K562 (cell line): Measurements from ENCODE around the gene PEAR1. TPM values are rescaled to one million over a fixed set of nuclear protein-coding genes. Genes with fewer than 3 reads are reported as not detected.

Experiments
- AFF4 ChIP-seq: sonication (generic); formaldehyde crosslinking; IDR thresholded peaks from 2 replicates; pipeline ENCODE4 v1.8.0; 2023; ENCODE audit warnings: mild to moderate bottlenecking, missing genetic modification reagents
- E2F4 ChIP-seq: sonication (generic); formaldehyde crosslinking; IDR thresholded peaks from 2 replicates; pipeline ENCODE4 v1.8.0; 2022; ENCODE audit warnings: mild to moderate bottlenecking, low read depth, missing genetic modification reagents
- ELF4 ChIP-seq: fragments of 450-650 bp; formaldehyde crosslinking; IDR thresholded peaks from 2 replicates; pipeline ENCODE4 v1.4.0; 2022; ENCODE audit warnings: missing genetic modification characterization
- HDAC2 ChIP-seq: fragments of 450-650 bp; IDR thresholded peaks from 2 replicates; pipeline ENCODE4 v1.6.1; 2016; ENCODE audit warnings: mild to moderate bottlenecking
- HLTF ChIP-seq: fragments of 450-650 bp; IDR thresholded peaks from 2 replicates; pipeline ENCODE4 v1.6.1; 2016
- HMG20B ChIP-seq: fragments of 250-450 bp; sonication (Bioruptor Pico); IDR thresholded peaks from 2 replicates; pipeline ENCODE4 v1.5.0; 2021; ENCODE audit warnings: mild to moderate bottlenecking
- SAFB ChIP-seq: fragments of 200-400 bp; formaldehyde crosslinking; IDR thresholded peaks from 2 replicates; pipeline ENCODE4 v1.6.1; 2017; ENCODE audit warnings: low read depth, low read length, borderline replicate concordance
- SIX5 ChIP-seq, 2 experiments: IDR thresholded peaks; 2 replicates each; pipeline ENCODE4 v1.6.1; 2011; ENCODE audit warnings: low read length in 2 of 2, borderline replicate concordance in 1 of 2, low read depth in 1 of 2, mild to moderate bottlenecking in 1 of 2, moderate library complexity in 1 of 2; ENCODE audit not compliant: insufficient read depth in 1 of 2
- SLC30A9 ChIP-seq: fragments of 250-450 bp; sonication (Bioruptor Pico); IDR thresholded peaks from 2 replicates; pipeline ENCODE4 v1.8.0; 2022; ENCODE audit warnings: mild to moderate bottlenecking, moderate library complexity
- SREBF2 ChIP-seq: sonication (generic); formaldehyde crosslinking; IDR thresholded peaks from 2 replicates; pipeline ENCODE4 v1.4.0; 2020; ENCODE audit warnings: mild to moderate bottlenecking, missing genetic modification reagents
- TEAD4 ChIP-seq, 2 experiments: sonication (generic) in 1 of 2; formaldehyde crosslinking in 1 of 2; IDR thresholded peaks; 2 replicates each; pipeline versions ENCODE4 v1.6.1 to v1.8.0; 2012 to 2022; ENCODE audit warnings: borderline replicate concordance in 1 of 2, inconsistent platforms in 1 of 2, low read length in 1 of 2, mild to moderate bottlenecking in 1 of 2, missing genetic modification reagents in 1 of 2
- XRCC5 ChIP-seq: fragments of 200-400 bp; formaldehyde crosslinking; IDR thresholded peaks from 2 replicates; pipeline ENCODE4 v1.6.1; 2017; ENCODE audit warnings: low read depth, mild to moderate bottlenecking, low read length
- ZKSCAN8 ChIP-seq: fragments of 200-800 bp; sonication (Bioruptor generic); IDR thresholded peaks from 2 replicates; pipeline ENCODE4 v1.6.1; 2016; ENCODE audit warnings: missing genetic modification characterization, missing compliant biosample characterization
- ZNF143 ChIP-seq: sonication (generic); formaldehyde crosslinking; IDR thresholded peaks from 2 replicates; pipeline ENCODE4 v1.9.0; 2022; ENCODE audit warnings: mild to moderate bottlenecking, missing genetic modification reagents
- ZNF324 ChIP-seq: fragments of 250-450 bp; sonication (Bioruptor Pico); IDR thresholded peaks from 2 replicates; pipeline ENCODE4 v1.4.0; 2020; ENCODE audit warnings: mild to moderate bottlenecking
- ZNF57 ChIP-seq: fragments of 450-650 bp; formaldehyde crosslinking; IDR thresholded peaks from 2 replicates; pipeline ENCODE4 v1.4.0; 2020; ENCODE audit warnings: mild to moderate bottlenecking, moderate library complexity
- ZNF644 ChIP-seq: fragments of 200-800 bp; sonication (Bioruptor generic); IDR thresholded peaks from 2 replicates; pipeline ENCODE4 v1.6.1; 2016; ENCODE audit warnings: low read depth, missing genetic modification characterization, missing compliant biosample characterization
- ZNF778 ChIP-seq: fragments of 450-650 bp; formaldehyde crosslinking; IDR thresholded peaks from 2 replicates; pipeline ENCODE4 v1.4.0; 2020; ENCODE audit warnings: mild to moderate bottlenecking, moderate library complexity
- polyA plus RNA-seq, 8 experiments: library from polyadenylated mRNA; depleted of rRNA in 4 of 8; stranded (reverse) in 5 of 8; unstranded in 3 of 8; fragments of >200 nt; fragmentation: Nextera tagmentation in 2 of 8; fragmentation: Illumina TruSeq in 1 of 8; extraction: Ambion mirVana in 2 of 8; extraction: Trizol in 1 of 8; gene quantifications; 2 replicates each; pipeline versions ENCODE4 v1.2.1 to v1.2.3, GENCODE V29; 2011 to 2014; ENCODE audit warnings: inconsistent platforms in 1 of 8, missing spikeins in 1 of 8
- total RNA-seq, 7 experiments: library from RNA; depleted of rRNA in 6 of 7; stranded (reverse); fragments of >200 nt in 6 of 7; fragmentation: Illumina TruSeq in 2 of 7; extraction: Trizol in 2 of 7; gene quantifications; 2 replicates each; pipeline versions ENCODE4 v1.2.1 to v1.2.3, GENCODE V29; 2011 to 2021; ENCODE audit warnings: low replicate concordance in 1 of 7
- TF ChIP-seq, protein P1 (sequence below): fragments of 250-450 bp; sonication (Bioruptor Pico); IDR thresholded peaks from 2 replicates; pipeline ENCODE4 v1.8.0; 2022; ENCODE audit warnings: moderate library complexity, mild to moderate bottlenecking, inconsistent platforms
- TF ChIP-seq, protein P2 (sequence below): fragments of 450-650 bp; formaldehyde crosslinking; IDR thresholded peaks from 2 replicates; pipeline ENCODE4 v1.4.0; 2020; ENCODE audit warnings: mild to moderate bottlenecking, moderate library complexity

Gene PEAR1
- total and polyA plus RNA-seq, 9 of the 15 experiments (the other 6 are each of a cell fraction or from before 2014, with no cell fraction given): 0.87 to 13.9 (median 6.1) TPM

DNA sequence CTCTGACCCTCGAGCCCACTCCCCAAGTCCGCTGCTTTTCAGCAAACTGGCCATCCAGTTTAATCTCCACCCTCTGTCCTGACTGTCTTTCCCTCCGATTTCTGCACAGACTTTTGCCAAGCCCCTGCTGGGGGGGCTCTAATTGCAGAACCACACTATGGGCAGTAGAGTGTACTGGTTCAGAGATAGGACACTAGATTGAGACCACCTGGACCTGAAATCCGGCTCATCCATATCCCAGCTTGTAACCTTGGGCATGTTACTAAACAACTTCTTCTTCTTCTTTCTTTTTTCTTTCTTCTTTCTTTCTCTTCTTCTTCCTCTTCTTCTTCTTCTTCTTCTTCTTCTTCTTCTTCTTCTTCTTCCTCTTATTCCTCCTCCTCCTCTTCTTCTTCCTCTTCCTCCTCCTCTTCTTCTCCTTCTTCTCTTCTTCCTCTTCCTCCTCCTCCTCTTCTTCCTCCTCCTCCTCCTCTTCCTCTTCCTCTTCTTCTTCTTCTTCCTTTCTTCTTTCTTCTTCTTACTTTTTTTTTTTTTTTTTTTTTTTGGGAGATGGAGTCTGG, 34.6 kb downstream of the PEAR1 start (continued):
- no peak for TF ChIP-seq SAFB
- no peak for TF ChIP-seq HMG20B (CRISPR knock-in tag)
- no peak for TF ChIP-seq SIX5 (IDR thresholded peaks at IDR 0.05; ENCODE audit: borderline replicate concordance in 1 of 2, insufficient read depth in 1 of 2, low read depth in 1 of 2, low read length in 2 of 2)
- TF ChIP-seq HDAC2: no peak
- TF ChIP-seq SREBF2: no peak
- no peak for TF ChIP-seq XRCC5
- TF ChIP-seq, protein P1, sequence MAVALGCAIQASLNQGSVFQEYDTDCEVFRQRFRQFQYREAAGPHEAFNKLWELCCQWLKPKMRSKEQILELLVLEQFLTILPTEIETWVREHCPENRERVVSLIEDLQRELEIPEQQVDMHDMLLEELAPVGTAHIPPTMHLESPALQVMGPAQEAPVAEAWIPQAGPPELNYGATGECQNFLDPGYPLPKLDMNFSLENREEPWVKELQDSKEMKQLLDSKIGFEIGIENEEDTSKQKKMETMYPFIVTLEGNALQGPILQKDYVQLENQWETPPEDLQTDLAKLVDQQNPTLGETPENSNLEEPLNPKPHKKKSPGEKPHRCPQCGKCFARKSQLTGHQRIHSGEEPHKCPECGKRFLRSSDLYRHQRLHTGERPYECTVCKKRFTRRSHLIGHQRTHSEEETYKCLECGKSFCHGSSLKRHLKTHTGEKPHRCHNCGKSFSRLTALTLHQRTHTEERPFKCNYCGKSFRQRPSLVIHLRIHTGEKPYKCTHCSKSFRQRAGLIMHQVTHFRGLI: no peak
- no peak for TF ChIP-seq ZNF644 (tag)
- TF ChIP-seq ELF4 (CRISPR knock-in tag): no peak
- no peak for TF ChIP-seq ZNF778 (CRISPR knock-in tag)
- no peak for TF ChIP-seq E2F4 (CRISPR knock-in tag)
- no peak for TF ChIP-seq ZNF143
- TF ChIP-seq ZNF324 (CRISPR knock-in tag): no peak
- no peak for TF ChIP-seq ZNF57
- TF ChIP-seq ZKSCAN8: no peak
- TF ChIP-seq SLC30A9: no peak
- no peak for TF ChIP-seq TEAD4 (IDR thresholded peaks at IDR 0.05; ENCODE audit: low read length)
- TF ChIP-seq TEAD4 (CRISPR knock-in tag; IDR thresholded peaks at IDR 0.05; ENCODE audit: borderline replicate concordance): no peak
- TF ChIP-seq, protein P2, sequence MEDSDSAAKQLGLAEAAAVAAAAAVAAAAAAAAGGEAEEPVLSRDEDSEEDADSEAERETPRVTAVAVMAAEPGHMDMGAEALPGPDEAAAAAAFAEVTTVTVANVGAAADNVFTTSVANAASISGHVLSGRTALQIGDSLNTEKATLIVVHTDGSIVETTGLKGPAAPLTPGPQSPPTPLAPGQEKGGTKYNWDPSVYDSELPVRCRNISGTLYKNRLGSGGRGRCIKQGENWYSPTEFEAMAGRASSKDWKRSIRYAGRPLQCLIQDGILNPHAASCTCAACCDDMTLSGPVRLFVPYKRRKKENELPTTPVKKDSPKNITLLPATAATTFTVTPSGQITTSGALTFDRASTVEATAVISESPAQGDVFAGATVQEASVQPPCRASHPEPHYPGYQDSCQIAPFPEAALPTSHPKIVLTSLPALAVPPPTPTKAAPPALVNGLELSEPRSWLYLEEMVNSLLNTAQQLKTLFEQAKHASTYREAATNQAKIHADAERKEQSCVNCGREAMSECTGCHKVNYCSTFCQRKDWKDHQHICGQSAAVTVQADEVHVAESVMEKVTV (CRISPR knock-in tag): no peak
- TF ChIP-seq HLTF: 0 out of 2 replicates have a peak, but pooled peaks have one; percentile 34
- no peak for TF ChIP-seq AFF4 (CRISPR knock-in tag)
